HepG2 (cell line): ENCODE data around the gene TMOD2. TPM values are rescaled to one million over a fixed set of nuclear protein-coding genes. Genes with fewer than 3 reads are reported as not detected.

Experiments used
- AHR ChIP-seq: IDR thresholded peaks from 2 replicates; pipeline ENCODE4 v1.6.1; 2018; ENCODE audit warnings: missing genetic modification reagents, missing compliant biosample characterization
- ARHGAP35 ChIP-seq: sonication (generic); formaldehyde crosslinking; IDR thresholded peaks from 2 replicates; pipeline ENCODE4 v1.9.0; 2022; ENCODE audit warnings: mild to moderate bottlenecking, inconsistent platforms, moderate library complexity, missing genetic modification reagents, borderline replicate concordance
- FOXO4 ChIP-seq: sonication (generic); formaldehyde crosslinking; conservative IDR thresholded peaks from 2 replicates; pipeline ENCODE4 v1.8.1; 2023; ENCODE audit warnings: missing genetic modification reagents
- GABPB1 ChIP-seq: IDR thresholded peaks from 2 replicates; pipeline ENCODE4 v1.6.1; 2016; ENCODE audit warnings: mild to moderate bottlenecking, missing genetic modification reagents, moderate library complexity, missing compliant biosample characterization
- KDM5B ChIP-seq: sonication (generic); formaldehyde crosslinking; IDR thresholded peaks from 2 replicates; pipeline ENCODE4 v1.4.0; 2020; ENCODE audit warnings: missing genetic modification reagents, mild to moderate bottlenecking, borderline replicate concordance
- MIER2 ChIP-seq: IDR thresholded peaks from 2 replicates; pipeline ENCODE4 v1.6.1; 2016; ENCODE audit warnings: missing biosample characterization, missing genetic modification reagents
- NFATC3 ChIP-seq: sonication (generic); formaldehyde crosslinking; IDR thresholded peaks from 2 replicates; pipeline ENCODE4 v1.5.1; 2020; ENCODE audit warnings: mild to moderate bottlenecking, missing genetic modification reagents
- NR0B2 ChIP-seq: sonication (generic); formaldehyde crosslinking; IDR thresholded peaks from 2 replicates; pipeline ENCODE4 v1.4.0; 2020; ENCODE audit warnings: mild to moderate bottlenecking, missing genetic modification reagents
- RARG ChIP-seq: sonication (generic); formaldehyde crosslinking; IDR thresholded peaks from 2 replicates; pipeline ENCODE4 v1.4.0; 2020; ENCODE audit warnings: low read depth, mild to moderate bottlenecking, missing genetic modification reagents
- SUZ12 ChIP-seq: fragments of 150-350 bp; IDR thresholded peaks from 2 replicates; pipeline ENCODE4 v1.6.1; 2014; ENCODE audit warnings: low read depth, low read length
- ZFP37 ChIP-seq: sonication (generic); formaldehyde crosslinking; IDR thresholded peaks from 2 replicates; pipeline ENCODE4 v1.4.0; 2020; ENCODE audit warnings: missing genetic modification reagents, borderline replicate concordance
- ZFP90 ChIP-seq: sonication (generic); formaldehyde crosslinking; IDR thresholded peaks from 2 replicates; pipeline ENCODE4 v1.8.0; 2022; ENCODE audit warnings: missing genetic modification reagents, mild to moderate bottlenecking, inconsistent platforms, borderline replicate concordance
- ZFP91 ChIP-seq: sonication (generic); formaldehyde crosslinking; IDR thresholded peaks from 2 replicates; pipeline ENCODE4 v1.9.0; 2022; ENCODE audit warnings: missing genetic modification reagents, mild to moderate bottlenecking, borderline replicate concordance
- ZHX1 ChIP-seq: sonication (generic); formaldehyde crosslinking; IDR thresholded peaks from 2 replicates; pipeline ENCODE4 v1.8.1; 2022; ENCODE audit warnings: low read depth, mild to moderate bottlenecking, missing genetic modification reagents
- ZNF512B ChIP-seq: sonication (generic); formaldehyde crosslinking; IDR thresholded peaks from 2 replicates; pipeline ENCODE4 v1.5.1; 2020; ENCODE audit warnings: missing genetic modification reagents, mild to moderate bottlenecking, borderline replicate concordance
- ZNF543 ChIP-seq: sonication (generic); formaldehyde crosslinking; IDR thresholded peaks from 2 replicates; pipeline ENCODE4 v1.4.0; 2020; ENCODE audit warnings: mild to moderate bottlenecking, missing genetic modification reagents
- ZNF569 ChIP-seq: sonication (generic); formaldehyde crosslinking; IDR thresholded peaks from 2 replicates; pipeline ENCODE4 v1.5.0; 2020; ENCODE audit warnings: mild to moderate bottlenecking, missing genetic modification reagents, moderate library complexity, borderline replicate concordance
- ZSCAN20 ChIP-seq: sonication (generic); formaldehyde crosslinking; IDR thresholded peaks from 2 replicates; pipeline ENCODE4 v1.4.0; 2020; ENCODE audit warnings: missing genetic modification reagents, mild to moderate bottlenecking, borderline replicate concordance
- polyA plus RNA-seq, 8 experiments: library from polyadenylated mRNA; depleted of rRNA in 3 of 8; stranded (reverse) in 7 of 8; unstranded in 1 of 8; fragments of >200 nt; fragmentation: Illumina TruSeq in 4 of 8; extraction: Trizol in 4 of 8; gene quantifications; 2 replicates each; pipeline versions ENCODE4 v1.2.1 to v1.2.3, GENCODE V29; 2011 to 2016; ENCODE audit warnings: low read depth in 4 of 8, missing spikeins in 1 of 8, mixed read lengths in 1 of 8; ENCODE audit not compliant: insufficient read depth in 1 of 8
- total RNA-seq, 5 experiments: library from RNA; depleted of rRNA; stranded (reverse); fragments of >200 nt; fragmentation: Illumina TruSeq; extraction: Trizol; gene quantifications; 2 replicates each; pipeline ENCODE4 v1.2.3, GENCODE V29; 2016; ENCODE audit warnings: low read depth in 1 of 5

TMOD2 gene
- total and polyA plus RNA-seq, 2 of the 13 experiments (the other 11 are each of a cell fraction or from before 2014, with no cell fraction given), result 0.01 to 0.02 TPM

- TF ChIP-seq NR0B2 (CRISPR knock-in tag) (no peak), ZHX1 (CRISPR knock-in tag) (no peak), KDM5B (CRISPR knock-in tag) (peak; percentile 57; the same call in 1 of the 2 replicates), ARHGAP35 (peak; percentile 35; the same call in 1 of the 2 replicates), GABPB1 (CRISPR knock-in tag) (peak; percentile 82), AHR (CRISPR knock-in tag) (no peak), MIER2 (CRISPR knock-in tag) (no peak), ZFP90 (CRISPR knock-in tag) (no peak), FOXO4 (no peak), ZNF543 (CRISPR knock-in tag) (0 out of 2 replicates have a peak, but pooled peaks have one; percentile 32), SUZ12 (peak; percentile 75), ZFP91 (CRISPR knock-in tag) (peak; percentile 87; the same call in 1 of the 2 replicates), ZFP37 (CRISPR knock-in tag) (no peak), ZNF569 (no peak), ZSCAN20 (CRISPR knock-in tag) (no peak), NFATC3 (CRISPR knock-in tag) (no peak), RARG (no peak), ZNF512B (CRISPR knock-in tag) (no peak)
Observed at GRCh38 chr15:51829376-51830275, 78.2 kb downstream of the TMOD2 start, which contains the start of gene TMOD3 (continued).
